Measurements from ENCODE around the gene SPAG16.

SPAG16 gene

GRCh38 chr2:214184461-214184860 is 900.2 kb downstream of the SPAG16 start:
- TF ChIP-seq, protein P1, sequence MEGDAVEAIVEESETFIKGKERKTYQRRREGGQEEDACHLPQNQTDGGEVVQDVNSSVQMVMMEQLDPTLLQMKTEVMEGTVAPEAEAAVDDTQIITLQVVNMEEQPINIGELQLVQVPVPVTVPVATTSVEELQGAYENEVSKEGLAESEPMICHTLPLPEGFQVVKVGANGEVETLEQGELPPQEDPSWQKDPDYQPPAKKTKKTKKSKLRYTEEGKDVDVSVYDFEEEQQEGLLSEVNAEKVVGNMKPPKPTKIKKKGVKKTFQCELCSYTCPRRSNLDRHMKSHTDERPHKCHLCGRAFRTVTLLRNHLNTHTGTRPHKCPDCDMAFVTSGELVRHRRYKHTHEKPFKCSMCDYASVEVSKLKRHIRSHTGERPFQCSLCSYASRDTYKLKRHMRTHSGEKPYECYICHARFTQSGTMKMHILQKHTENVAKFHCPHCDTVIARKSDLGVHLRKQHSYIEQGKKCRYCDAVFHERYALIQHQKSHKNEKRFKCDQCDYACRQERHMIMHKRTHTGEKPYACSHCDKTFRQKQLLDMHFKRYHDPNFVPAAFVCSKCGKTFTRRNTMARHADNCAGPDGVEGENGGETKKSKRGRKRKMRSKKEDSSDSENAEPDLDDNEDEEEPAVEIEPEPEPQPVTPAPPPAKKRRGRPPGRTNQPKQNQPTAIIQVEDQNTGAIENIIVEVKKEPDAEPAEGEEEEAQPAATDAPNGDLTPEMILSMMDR (IDR thresholded peaks at IDR 0.05; ENCODE audit: borderline replicate concordance, insufficient read depth, low read depth, low read length): no peak
- no peak overlapping the region for H3K4me3 ChIP-seq (ENCODE audit: low read depth, low read length)

DNA sequence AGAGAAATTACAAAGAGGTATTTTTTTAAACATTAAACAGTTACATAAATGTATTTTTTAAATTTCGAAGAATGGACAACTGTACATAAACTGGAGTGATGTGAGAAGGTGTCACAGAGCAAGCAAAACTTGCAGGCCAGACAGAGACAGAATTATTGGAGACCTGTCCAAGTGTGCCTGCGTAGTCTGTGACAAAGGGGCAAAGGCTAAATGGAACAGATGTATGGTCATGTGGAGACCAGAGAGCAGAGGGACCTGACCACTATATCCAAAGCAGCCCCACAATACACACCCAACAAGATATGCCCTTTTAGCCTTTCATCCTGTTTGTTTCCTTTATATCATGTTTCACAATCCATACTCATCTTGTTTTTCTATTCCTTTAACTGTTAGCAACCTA is 901.3 kb downstream of the SPAG16 start:
- no peak overlapping the region for H3K4me3 ChIP-seq (ENCODE audit: low read depth, low read length)
- TF ChIP-seq, protein P1 (IDR thresholded peaks at IDR 0.05; ENCODE audit: borderline replicate concordance, insufficient read depth, low read depth, low read length): no peak

GRCh38 chr2:214192711-214193110 is 908.4 kb downstream of the SPAG16 start:
- TF ChIP-seq, protein P1 (IDR thresholded peaks at IDR 0.05; ENCODE audit: borderline replicate concordance, insufficient read depth, low read depth, low read length): no peak
- H3K4me3 ChIP-seq (ENCODE audit: low read depth, low read length): no peak overlapping the region

GRCh38 chr2:214193943-214194342 is 909.7 kb downstream of the SPAG16 start:
- TF ChIP-seq, protein P1 (IDR thresholded peaks at IDR 0.05; ENCODE audit: borderline replicate concordance, insufficient read depth, low read depth, low read length): no peak
- H3K4me3 ChIP-seq (ENCODE audit: low read depth, low read length): no peak overlapping the region

GRCh38 chr2:214196260-214196659 is 912.0 kb downstream of the SPAG16 start:
- TF ChIP-seq, protein P1 (IDR thresholded peaks at IDR 0.05; ENCODE audit: borderline replicate concordance, insufficient read depth, low read depth, low read length): no peak
- H3K4me3 ChIP-seq (ENCODE audit: low read depth, low read length): no peak overlapping the region

- H3K4me3 ChIP-seq (ENCODE audit: low read depth, low read length): no peak overlapping the region
- TF ChIP-seq, protein P1 (IDR thresholded peaks at IDR 0.05; ENCODE audit: borderline replicate concordance, insufficient read depth, low read depth, low read length): no peak
These were observed 917.6 kb downstream of the SPAG16 start for GRCh38 chr2:214201892-214202291.

- H3K4me3 ChIP-seq (ENCODE audit: low read depth, low read length): no peak overlapping the region
- TF ChIP-seq, protein P1 (IDR thresholded peaks at IDR 0.05; ENCODE audit: borderline replicate concordance, insufficient read depth, low read depth, low read length): no peak
These were observed 919.0 kb downstream of the SPAG16 start for GRCh38 chr2:214203214-214203613.
